Retinal pigment epithelial cell (primary cell): ENCODE data around the gene MATR3.
"Not testable (repeated sequence)": the region's sequence is repeated elsewhere in the genome, so short reads cannot be mapped to it uniquely, and the experiment has no call there.

ENCODE experiments used
- DNase-seq: peaks from one replicate; pipeline ENCODE4 v3.0.0-alpha.2; 2010; ENCODE audit warnings: low read depth
- H3K4me3 ChIP-seq: 2 replicates; pipeline ENCODE4 v1.5.1; 2011; ENCODE audit warnings: mild to moderate bottlenecking, low read length, control low read depth, moderate library complexity
- TF ChIP-seq, protein P1 (sequence below): conservative IDR thresholded peaks from 2 replicates; pipeline ENCODE4 v1.5.1; 2011; ENCODE audit warnings: low read depth, low read length, control low read depth, inconsistent platforms

Gene MATR3

DNA sequence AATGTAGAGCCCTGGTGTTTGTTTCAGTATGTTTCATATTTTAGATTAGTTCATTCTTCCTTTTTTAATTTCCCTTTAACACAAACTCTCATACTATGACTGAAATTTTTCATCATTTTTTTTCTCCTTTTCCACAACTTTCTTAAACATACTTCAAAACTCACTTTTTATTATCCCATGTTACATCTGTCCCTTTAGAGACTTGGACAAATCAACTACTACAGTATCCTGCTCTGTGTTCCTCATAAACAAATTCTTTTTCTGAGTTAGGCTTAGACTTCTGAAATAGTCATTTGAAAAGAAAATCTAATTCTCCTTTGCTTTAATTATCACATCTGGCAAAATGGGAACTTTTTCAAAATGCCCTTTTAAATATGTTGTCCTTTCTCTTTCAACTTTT, 15.3 kb downstream of the MATR3 start:
- DNase-seq: no peak
- TF ChIP-seq, protein P1, sequence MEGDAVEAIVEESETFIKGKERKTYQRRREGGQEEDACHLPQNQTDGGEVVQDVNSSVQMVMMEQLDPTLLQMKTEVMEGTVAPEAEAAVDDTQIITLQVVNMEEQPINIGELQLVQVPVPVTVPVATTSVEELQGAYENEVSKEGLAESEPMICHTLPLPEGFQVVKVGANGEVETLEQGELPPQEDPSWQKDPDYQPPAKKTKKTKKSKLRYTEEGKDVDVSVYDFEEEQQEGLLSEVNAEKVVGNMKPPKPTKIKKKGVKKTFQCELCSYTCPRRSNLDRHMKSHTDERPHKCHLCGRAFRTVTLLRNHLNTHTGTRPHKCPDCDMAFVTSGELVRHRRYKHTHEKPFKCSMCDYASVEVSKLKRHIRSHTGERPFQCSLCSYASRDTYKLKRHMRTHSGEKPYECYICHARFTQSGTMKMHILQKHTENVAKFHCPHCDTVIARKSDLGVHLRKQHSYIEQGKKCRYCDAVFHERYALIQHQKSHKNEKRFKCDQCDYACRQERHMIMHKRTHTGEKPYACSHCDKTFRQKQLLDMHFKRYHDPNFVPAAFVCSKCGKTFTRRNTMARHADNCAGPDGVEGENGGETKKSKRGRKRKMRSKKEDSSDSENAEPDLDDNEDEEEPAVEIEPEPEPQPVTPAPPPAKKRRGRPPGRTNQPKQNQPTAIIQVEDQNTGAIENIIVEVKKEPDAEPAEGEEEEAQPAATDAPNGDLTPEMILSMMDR: no peak
- H3K4me3 ChIP-seq: no peak overlapping the region

DNA sequence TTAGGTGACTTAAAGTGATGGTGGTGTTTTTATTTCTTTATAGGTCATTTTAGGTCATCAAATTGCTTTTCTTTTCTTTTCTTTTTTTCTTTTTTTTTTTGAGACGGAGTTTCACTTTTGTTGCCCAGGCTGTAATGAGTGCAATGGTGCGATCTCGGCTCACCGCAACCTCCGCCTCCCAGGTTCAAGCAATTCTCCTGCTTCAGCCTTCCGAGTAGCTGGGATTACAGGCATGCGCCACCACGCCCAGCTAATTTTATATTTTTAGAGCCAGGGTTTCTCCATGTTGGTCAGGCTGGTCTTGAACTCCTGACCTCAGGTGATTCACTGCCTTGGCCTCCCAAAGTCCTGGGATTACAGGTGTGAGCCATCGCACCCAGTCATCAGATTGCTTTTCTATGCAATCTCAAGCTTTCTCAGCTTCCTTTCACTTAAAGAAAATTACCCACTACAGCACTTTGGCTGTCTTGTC, 17.2 kb downstream of the MATR3 start:
- DNase-seq, H3K4me3 ChIP-seq: not testable (repeated sequence)

DNA sequence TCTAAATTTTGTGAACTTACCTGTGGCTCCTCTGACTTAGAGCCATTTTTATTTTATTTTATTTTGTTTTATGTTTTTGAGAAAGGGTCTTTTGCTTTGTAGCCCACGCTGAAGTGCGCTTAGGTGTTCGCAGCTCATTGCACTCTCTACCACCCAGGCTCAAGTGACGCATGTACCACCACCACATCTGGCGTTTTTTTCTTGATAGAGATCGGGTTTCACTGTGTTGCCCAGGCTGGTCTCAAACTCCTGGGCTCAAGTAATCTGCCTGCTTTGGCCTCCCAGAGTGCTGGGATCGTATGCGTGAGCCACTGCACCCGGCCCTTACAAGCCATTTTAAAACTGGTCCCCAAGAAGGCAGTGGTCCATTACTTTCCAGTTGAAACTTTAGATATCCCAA, 18.5 kb downstream of the MATR3 start:
- DNase-seq: no peak
- H3K4me3 ChIP-seq: no peak overlapping the region
- TF ChIP-seq, protein P1: no peak

DNA sequence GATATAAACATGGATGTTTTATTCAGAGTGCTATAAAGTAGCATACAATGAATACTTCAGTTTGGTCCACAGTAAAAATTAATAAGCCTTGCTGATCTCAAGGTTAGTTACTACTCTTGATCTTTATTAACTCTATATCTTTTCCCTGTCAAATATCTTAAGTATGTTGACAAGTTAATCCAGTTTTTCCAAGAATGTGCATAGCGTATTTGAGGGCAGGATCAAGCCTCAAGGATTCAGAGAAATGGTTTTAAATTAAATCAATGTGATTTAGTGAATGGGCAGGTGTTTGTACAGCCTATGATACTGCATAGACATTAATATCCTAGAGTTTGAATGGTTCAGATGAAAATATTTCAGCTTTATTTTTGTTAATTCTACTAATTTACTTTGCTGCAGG, 20.7 kb downstream of the MATR3 start:
- TF ChIP-seq, protein P1: no peak
- H3K4me3 ChIP-seq: no peak overlapping the region
- no peak for DNase-seq

DNA sequence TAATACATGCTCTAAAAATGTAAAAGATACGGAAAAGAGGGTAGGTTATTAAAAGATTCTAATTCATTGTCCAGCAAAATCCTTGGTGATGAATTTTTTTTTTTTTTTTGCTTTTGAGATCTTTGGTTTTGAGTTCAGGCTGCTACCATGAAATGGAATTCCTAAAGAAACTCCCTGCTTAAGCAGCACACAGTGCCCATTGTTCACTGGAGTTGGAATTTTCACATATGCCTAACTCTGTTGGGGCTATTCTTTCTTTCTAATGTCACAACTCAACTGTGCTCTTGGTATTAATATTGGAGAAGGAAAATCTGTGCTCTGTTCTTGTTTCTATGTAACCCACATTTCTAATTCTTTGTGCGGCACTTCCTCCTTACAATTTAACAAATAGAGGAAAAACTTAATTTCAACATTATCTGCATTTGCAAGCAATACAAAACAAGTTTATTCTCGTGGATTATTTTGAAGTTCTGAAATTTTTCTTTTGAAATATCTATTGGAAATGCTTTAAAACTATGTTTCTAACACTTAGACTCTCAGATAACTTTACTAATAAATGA, 21.6 kb downstream of the MATR3 start:
- no peak for DNase-seq
- no peak overlapping the region for H3K4me3 ChIP-seq
- TF ChIP-seq, protein P1: no peak

DNA sequence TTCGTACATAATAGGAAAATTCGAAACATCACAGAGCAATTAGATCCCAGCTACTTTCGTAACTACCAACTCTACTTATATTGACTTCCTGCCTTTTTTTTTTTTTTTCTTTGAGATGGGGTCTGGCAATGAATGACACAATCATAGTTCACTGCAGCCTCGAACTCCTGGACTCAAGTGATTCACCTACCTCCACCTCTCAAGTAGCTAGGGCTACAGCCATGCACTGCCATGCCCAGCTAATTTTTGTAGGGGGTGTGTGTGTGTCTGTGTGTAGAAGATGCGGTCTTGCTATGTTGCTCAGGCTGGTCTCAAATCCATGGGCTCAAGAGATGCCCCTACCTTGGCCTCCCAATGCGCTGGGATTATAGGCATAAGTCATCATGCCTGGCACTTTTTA, 42.3 kb downstream of the MATR3 start:
- H3K4me3 ChIP-seq: no peak overlapping the region
- no peak for DNase-seq
- TF ChIP-seq, protein P1: no peak

DNA sequence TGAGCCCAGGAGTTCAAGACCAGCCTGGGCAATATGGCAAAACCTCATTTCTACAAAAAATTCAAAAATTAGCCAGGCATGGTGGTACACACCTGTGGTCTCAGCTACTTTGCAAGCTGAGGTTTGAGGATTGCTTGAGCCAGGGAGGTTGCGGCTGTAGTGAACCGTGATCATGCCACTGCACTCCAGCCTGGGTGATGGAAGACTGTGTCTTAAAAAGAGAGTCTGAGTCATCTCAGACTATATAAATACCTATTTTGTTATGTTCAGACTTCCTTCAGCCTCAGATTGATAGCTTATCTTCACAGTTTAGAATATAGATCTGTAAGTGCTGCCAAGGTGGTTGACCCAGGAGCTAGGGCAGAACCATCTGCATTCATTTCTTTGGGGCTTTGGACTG, 46.5 kb downstream of the MATR3 start:
- TF ChIP-seq, protein P1: no peak
- H3K4me3 ChIP-seq: no peak overlapping the region
- DNase-seq: no peak
